Left forelimb (tissue), 1 donor: ENCODE measurements around the gene STAT2.
"Not testable (repeated sequence)": the region's sequence is repeated elsewhere in the genome, so short reads cannot be mapped to it uniquely, and the experiment has no call there.

Source experiments
- DNase-seq: peaks from one replicate; pipeline ENCODE4 v3.0.0-alpha.2; 2018; ENCODE audit warnings: low spot score

Gene STAT2

DNA sequence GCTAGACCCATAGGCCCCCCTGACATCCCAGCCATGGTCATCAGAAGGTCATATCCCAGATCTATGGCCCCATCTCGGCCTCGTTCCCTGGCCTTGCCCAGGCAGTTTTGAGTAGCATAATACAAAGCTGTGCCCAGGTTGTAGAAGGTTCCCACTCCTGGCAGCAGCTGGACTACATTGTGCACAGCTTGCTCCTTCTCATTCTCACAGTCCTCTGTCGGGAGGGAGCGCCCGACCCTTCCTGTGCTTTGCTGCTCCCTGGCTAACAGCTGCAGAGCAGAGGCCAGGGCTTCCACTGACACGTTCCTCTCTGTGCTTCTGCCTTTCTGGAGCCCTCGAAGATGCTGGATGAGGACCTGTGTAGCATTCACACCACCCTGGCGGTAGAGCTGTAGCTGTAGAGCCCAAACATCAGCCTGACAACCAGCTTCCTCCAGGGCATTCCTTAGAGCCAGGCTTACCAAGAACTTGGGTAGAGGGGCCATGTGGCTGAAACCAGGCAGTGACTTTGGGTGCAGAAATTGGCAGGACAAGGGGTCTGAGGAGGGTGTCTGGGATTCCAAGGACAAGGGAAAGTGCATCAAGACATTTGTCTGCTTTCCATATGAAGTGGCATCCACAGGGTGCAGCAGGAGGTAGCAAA, 1.7 kb upstream of the STAT2 start:
- DNase-seq: no peak

GRCh38 chr12:56358836-56359532, 923 bp downstream of the STAT2 start:
- DNase-seq: no peak

- DNase-seq: no peak
Measured at GRCh38 chr12:56351325-56351724, 8.6 kb downstream of the STAT2 start.

DNA sequence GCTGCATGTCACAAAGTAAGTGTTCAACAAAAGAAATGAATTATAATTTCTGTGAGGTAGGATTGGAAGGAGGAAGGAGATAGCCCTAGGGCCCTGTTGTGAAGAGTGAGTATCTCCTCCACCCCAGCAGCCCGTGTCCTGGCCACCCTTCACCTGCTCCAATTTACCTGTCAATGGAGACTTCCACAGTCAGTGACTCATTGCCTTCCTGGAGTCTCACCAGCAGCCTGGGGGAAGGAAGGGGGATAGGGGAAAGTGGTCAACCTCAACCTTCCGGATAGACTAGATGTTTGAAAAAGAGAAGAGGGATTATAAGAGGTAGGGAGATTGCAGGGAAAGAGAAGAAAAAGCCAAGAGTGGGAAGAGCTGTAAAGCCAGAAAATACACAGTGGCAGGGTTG, 9.2 kb downstream of the STAT2 start:
- no peak for DNase-seq

DNA sequence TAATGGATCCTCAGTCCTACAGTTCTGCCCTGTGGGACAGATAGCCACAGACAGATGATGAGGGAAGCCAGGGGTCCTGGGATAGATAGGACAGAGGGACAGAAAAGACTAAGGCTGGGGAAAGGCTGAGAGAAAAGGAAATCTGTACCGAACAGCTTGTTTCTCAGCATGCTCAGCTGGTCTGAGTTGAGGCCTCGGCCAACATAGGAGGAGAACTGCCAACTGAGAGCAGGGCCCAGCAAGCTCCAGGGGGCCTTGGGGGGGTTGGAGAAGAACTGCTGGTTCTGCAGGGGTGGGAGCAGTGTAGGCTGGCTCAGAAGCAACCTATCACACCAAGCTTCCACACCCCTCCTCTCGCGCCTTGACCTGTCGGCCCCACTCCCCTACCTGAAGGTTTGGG, 11.1 kb downstream of the STAT2 start:
- DNase-seq: no peak

DNA sequence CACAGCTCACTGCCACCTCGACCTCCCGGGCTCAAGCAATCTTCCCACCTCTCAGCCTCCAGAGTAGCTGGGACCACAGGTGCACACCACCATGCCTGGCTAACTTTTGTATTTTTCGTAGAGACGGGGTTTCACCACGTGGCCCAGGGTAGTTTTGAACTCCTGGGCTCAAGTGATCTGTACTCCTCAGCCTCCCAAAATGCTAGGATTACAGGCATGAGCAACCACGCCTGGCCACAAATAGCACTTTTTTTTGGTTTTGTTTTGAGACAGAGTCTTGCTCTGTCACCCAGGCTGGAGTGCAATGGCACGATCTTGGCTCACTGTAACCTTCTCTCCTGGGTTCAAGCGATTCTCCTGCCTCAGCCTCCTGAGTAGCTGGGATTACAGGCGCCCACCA, 12.7 kb downstream of the STAT2 start:
- not testable (repeated sequence) for DNase-seq

GRCh38 chr12:56346675-56347074, 13.2 kb downstream of the STAT2 start:
- DNase-seq: no peak

GRCh38 chr12:56342290-56342689, 17.6 kb downstream of the STAT2 start:
- not testable (repeated sequence) for DNase-seq

DNA sequence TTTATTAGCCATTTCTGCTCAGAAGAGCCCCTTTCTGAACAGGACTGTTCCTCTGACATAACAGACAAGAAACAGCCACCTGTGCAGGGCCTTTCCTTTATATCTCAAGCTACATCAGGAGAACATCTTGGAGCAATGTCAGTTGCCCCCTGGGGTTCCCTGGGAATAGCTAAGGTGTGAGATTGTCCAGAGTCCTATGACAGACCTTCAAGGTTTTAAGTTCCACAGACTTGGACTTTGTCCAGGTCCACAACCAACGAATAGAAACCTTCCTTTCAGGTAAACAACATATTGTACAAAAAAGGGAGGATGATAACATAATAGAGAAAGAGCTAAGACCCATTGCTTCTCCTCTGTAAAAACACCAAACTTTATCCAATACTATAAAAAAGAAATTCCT, 18.3 kb downstream of the STAT2 start:
- no peak for DNase-seq

DNA sequence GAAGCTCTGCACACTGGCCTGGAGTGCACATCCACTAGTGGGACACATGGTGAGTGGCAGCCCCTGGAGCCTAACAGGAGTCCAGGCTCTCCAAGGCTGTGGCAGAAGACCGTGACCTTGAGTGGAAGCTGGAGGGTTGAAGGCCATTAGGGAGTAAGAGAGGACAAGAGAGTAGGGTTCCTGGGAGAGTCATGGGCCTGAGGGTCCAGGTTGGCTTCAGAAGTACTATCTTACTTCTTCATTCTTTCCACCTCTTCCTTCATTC, 20.8 kb downstream of the STAT2 start:
- DNase-seq: no peak

DNA sequence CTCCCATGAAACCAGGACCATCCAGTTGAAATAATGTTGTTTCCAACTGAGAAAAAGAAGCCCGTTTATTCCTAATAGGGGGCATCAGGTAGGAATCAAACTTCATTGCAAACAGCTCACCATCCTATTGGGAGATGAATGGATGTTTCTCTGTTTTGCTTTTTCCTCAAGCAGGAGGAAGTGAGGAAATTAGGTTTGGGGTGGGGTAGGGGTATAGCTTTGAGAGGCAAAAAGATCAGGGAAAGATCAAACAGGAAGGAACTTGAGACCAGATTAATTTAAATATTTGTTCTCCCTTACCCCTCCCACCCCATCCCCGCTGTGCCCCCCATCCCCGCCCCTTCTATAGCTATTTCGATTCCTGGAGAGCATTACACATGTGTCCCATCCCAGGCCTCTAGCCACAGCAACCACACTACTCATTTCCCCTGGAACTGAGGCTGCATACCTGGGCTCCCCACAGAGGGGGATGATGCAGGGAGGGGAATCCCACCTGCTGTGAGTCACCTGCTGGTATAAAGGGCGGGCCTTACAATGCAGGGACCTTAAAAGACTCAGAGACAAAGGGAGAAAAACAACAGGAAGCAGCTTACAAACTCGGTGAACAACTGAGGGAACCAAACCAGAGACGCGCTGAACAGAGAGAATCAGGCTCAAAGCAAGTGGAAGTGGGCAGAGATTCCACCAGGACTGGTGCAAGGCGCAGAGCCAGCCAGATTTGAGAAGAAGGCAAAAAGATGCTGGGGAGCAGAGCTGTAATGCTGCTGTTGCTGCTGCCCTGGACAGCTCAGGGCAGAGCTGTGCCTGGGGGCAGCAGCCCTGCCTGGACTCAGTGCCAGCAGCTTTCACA, 21.4 kb downstream of the STAT2 start, which contains the start of gene IL23A:
Gene IL23A, plus strand, starts transcription at position 577 of the 850 bp plus-strand sequence. Its CDS starts 161 bp downstream, at position 738.
- no peak for DNase-seq

- DNase-seq: no peak
Measured at GRCh38 chr12:56337753-56338251, 22.1 kb downstream of the STAT2 start.

DNA sequence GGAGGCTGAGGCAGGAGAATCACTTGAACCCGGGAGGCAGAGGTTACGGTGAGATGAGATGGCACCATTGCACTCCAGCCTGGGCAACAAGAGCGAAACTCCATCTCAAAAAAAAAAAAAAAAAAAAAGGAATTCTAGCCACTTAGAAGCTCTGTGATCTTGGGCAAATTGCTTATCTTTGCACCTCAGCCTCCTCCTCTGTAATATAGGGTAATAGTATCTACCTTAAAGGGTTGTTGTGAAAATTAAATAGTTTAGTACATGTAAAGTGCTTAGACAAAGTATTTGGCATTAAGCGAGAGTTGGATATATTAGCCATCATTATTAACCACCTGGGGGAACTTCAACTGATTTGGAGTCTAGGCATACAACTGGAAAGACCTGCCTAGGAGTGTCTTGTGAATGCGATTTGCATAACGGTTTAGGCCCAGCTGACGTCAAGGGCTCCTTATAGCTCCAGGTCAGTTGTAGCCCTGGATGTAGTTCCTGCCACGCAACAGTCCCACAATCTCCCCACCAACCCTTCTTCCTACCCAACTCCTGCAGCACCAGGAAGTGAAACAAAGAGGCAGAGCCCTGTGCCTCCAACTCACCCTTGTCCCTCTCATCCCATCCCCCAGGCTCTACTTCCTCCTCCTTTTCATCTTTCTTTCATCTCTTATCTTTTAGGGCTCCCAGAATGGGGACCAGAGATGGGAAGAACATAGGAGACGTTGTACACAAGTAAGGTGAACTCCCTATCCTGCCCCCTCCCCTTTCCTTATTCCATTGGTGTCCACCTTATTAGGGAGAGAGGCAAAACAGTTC, 23.3 kb downstream of the STAT2 start:
- DNase-seq: no peak

DNA sequence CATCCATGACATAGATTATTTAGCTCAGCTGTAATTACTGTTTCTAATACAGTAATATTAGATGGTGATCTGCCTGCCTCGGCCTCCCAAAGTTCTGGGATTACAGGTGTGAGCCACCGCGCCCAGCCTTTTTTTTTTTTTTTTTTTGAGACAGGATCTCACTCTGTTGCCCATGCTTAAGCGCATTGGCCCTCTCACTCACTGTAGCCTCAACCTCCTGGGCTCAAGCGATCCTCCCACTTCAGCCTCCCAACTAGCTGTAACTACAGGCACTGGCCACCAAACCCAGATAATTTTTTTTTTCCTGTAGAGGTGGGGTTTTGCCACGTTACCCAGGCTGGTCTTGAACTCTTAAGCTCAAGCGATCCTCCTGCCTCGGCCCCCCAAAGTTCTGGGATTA, 24.4 kb downstream of the STAT2 start:
- DNase-seq: not testable (repeated sequence)

GRCh38 chr12:56334490-56334793, 25.5 kb downstream of the STAT2 start:
- no peak for DNase-seq

- peak; percentile 97 for DNase-seq
Measured at GRCh38 chr12:56333679-56334489, 26.0 kb downstream of the STAT2 start, which contains the start of gene PAN2. Gene PAN2, minus strand, starts transcription at chr12:56334000. Its CDS starts 906 bp downstream, at chr12:56333094.

DNA sequence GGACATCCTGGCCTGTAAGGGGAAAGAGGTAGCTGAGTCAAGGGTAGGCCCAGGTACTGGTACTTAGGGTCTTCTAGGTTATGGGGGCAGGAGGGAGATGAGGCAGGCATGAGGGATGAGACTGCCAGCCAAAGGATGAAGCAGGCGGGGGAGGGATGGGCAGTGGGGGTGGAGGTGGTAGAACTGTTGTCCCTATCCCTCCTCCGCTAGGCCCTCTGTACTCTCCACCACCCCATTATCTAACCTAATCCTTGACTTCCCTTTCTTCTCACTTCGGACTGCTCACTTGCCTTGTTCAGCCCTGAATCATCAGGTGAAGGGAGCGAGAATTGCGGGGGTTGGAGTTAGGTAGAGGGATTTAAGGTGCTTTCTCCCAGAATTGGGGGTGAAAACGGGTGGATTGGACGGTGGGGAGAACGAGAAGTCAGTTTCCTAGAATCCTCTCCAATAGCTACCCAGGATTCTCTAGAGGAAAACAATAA, 26.7 kb downstream of the STAT2 start:
- no peak for DNase-seq

GRCh38 chr12:56332512-56333196, 27.3 kb downstream of the STAT2 start:
- DNase-seq: no peak

- no peak for DNase-seq
Measured at GRCh38 chr12:56330936-56331490, 28.9 kb downstream of the STAT2 start.

- DNase-seq: no peak
Measured at GRCh38 chr12:56326533-56326932, 33.4 kb downstream of the STAT2 start.
